GM18502 (cell line): Measurements from ENCODE around the gene TNFAIP8.
A peak's percentile ranks its signal among the peaks of the same experiment; 100 is the strongest.

Experiments used
- ATAC-seq: cut with Tn5 transposase; IDR thresholded peaks from one replicate; pipeline ENCODE4 v1.9.1; 2021; ENCODE audit warnings: mild to moderate bottlenecking; ENCODE audit not compliant: unreplicated experiment, poor library complexity

Gene TNFAIP8

DNA sequence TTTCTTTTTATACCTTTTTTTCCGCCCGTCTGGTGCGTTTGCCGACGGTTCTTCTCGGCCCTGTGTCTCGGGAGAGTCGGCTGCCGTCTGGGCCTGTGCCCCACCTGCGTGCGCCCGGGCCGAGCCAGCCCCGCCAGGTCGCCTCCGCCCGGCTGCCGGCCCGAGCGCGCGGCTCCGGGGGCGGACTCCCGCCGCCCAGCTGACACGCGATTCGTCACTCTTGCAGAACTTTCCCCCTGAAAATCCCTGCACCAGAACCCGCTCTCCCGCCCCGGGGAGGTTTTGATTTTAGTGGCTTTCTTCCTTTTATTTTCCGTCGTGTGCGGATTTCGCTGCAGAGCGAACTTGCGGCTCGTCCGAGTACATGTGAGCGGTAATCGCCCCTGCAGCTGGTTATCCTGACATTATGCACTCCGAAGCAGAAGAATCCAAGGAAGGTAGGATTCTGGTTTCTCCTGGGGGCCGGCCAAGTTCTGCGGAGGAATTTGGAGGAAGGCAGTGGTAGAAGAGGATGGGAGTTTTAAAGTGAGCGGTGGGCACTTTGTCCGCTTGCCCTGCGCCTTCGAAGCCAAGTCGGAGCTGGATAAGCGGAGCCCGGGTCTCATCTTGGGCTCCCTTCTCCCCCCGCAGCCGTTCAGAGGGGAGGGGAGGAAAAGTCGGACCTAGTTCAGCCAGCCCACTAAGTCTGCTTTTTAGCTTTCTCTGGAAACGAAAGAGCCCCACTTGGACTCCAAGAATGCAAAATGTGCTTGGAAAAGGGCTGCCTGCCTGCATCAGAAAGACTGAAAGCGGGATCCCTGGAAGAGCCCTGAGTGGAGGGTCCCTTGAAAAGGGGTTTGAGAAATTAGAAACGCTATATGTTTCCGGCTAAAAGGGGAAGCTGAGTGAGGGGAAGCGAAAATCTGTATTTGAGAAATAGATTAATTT lies at the start of gene TNFAIP8:
TNFAIP8 (plus strand) TSS at position 335 of the 927 bp plus-strand sequence; CDS start at position 407, 72 bp downstream.
- ATAC-seq = peak; percentile 49

GRCh38 chr5:119307170-119307569 lies 48.6 kb upstream of the TNFAIP8 start:
- ATAC-seq = no peak

GRCh38 chr5:119309326-119309725 lies 46.5 kb upstream of the TNFAIP8 start:
- ATAC-seq = peak; percentile 9

- ATAC-seq = no peak
Measured at GRCh38 chr5:119311688-119312087, 44.1 kb upstream of the TNFAIP8 start.

- no peak for ATAC-seq
Measured at GRCh38 chr5:119312403-119312802, 43.4 kb upstream of the TNFAIP8 start.

DNA sequence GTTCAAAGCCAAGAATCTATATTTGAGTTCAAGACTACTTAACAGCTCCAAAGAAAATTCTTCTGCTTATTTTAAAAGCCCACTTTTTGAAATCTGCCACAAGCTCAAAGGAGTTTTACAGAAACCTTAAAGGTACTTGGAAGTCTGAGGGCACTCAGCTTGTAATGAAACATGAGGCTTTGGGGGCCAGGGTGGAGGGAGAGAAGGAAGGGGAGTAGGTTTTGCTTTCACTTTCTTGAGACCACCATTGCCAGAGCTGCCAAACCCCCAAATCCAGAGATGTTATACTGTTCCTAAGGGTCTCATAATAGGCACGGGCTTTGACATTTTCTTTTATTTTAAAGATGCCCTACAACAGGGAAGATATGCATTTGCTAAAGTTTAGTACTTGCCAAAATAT lies 42.6 kb upstream of the TNFAIP8 start:
- ATAC-seq = no peak

GRCh38 chr5:119313658-119314605 lies 41.9 kb upstream of the TNFAIP8 start:
- ATAC-seq = no peak

GRCh38 chr5:119315516-119315949 lies 40.3 kb upstream of the TNFAIP8 start:
- peak; percentile 78 for ATAC-seq

GRCh38 chr5:119316086-119316485 lies 39.7 kb upstream of the TNFAIP8 start:
- ATAC-seq = no peak

DNA sequence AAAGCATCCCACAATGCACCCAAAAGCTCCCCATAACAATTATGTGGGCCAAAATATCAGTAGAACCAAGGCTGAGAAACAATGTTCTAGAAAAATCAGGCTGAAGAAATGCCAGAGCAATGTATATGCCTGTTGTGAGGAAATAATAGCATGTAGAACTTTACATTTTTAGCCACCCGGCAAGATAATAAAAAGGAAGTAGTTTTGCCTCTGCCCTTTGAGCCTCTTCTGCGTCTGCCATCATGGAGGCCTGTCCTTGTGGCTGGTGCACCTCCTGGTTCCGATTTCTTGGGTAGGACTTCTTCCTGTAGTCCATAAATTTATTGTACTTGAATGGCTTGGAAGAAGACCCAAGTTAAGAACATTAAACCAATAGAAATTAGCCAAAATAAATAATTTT lies 38.9 kb upstream of the TNFAIP8 start:
- no peak for ATAC-seq

DNA sequence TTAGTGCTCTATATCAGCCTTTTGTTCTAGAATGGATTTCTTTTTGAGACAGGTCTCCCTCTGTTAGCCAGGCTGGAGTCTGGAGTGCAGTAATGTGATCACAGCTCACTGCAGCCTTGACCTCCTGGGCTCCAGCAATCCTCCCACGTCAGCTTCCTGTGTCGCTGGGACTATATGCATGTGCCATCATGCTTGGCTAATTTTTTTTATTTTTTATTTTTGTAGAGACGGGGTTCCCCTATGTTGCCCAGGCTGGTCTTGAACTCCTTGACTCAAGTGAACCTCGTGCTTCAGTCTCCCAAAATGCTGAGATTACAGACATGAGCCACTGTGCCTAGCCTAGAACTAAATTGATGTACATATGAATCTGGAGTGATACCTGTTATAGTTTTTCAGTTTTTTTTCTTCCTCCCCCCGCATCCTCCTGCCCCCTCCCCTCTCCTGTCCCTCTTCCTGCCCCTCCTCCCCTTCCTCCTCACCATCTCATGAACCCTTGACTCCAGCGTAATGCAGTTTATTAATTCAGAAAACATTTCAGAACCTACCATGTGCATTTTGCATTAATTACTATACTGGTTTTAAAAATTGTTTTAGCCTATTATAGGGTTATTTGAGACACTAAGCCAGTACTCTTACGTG lies 37.4 kb upstream of the TNFAIP8 start:
- peak; percentile 59 for ATAC-seq

GRCh38 chr5:119319401-119319800 lies 36.4 kb upstream of the TNFAIP8 start:
- no peak for ATAC-seq

GRCh38 chr5:119319890-119320289 lies 35.9 kb upstream of the TNFAIP8 start:
- no peak for ATAC-seq

DNA sequence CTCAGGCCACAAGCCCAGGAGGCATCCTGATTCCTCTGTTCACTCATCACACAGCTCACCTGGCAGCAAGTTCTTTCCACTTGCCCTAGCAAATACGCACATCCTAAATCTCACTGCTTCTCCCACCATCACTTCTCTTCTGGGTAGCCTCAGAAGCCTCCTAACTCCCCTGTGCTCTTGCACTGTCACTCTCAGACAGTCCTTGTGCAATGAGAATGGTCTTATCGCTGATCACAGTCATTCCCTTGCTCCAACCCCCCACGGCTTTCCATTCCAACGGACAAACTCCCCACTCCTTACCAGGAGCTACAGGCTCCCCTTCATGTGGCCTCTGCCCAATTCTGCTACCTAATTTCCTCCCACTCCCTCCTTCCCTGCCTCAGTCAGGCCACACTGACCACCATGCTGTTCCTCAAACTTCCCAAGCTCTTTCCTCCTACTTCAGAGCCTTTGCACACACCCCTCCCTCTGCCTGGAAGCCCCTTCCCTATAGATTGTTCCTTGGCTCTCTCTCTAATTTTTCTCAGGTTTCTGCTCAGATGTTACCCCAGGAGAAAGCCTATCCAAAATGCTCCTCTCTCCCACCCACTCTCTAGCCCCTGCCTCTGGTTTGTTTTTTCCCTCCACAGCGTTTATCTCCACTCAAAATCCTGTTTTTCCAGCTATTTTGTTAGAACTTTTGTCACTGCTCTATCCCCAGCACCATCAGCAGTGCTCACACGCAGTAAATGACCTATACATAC lies 34.1 kb upstream of the TNFAIP8 start:
- no peak for ATAC-seq

DNA sequence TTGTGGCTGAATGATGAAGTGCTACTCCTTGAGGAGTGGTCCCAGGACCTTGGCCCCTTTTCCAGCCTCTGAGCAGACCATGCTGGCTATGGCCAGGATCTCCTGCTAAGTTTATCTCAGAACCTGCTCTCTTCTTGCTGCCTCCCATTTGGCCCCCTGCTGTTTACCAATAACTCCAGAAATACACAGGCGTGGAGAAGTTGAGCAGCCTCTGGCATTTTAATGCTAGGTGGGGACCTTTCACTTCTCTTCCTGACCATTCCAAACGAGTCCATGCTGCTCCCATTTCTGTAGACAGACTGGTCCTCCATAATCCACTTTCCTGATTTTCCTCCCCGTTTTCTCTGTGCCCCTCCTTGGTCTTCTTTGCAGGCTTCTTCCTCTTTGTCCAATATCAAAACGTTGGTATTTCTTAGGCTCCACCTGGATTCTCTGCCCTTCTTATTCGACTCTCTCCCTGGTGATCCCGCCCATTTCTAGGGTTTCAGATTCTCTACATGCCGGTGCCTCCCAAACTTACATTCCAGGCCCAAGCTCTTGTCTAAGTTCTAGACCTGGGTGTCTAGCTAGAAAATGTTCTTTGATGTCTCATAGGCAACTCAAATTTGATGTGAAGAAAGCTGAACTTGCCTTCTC lies 33.4 kb upstream of the TNFAIP8 start:
- no peak for ATAC-seq

GRCh38 chr5:119322948-119323537 lies 32.8 kb upstream of the TNFAIP8 start:
- no peak for ATAC-seq

GRCh38 chr5:119323601-119324000 lies 32.2 kb upstream of the TNFAIP8 start:
- ATAC-seq = no peak

DNA sequence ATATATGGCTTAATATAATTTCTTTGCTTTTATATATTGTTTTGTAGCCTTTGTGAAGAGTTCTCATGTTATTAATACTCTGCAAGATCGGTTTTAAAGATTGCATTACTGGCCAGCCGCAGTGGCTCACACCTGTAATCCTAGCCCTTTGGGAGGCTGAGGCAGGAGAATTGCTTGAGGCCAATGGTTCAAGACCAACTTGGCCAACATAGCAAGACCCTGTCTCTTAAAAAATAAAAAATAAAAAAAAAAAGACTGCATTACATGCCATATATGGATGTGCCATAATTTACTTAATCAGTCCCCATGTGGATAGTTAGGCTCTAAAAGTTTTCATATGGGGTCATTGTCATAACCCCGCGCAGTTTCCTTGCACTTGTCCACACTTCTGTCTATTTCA lies 31.0 kb upstream of the TNFAIP8 start:
- no peak for ATAC-seq

DNA sequence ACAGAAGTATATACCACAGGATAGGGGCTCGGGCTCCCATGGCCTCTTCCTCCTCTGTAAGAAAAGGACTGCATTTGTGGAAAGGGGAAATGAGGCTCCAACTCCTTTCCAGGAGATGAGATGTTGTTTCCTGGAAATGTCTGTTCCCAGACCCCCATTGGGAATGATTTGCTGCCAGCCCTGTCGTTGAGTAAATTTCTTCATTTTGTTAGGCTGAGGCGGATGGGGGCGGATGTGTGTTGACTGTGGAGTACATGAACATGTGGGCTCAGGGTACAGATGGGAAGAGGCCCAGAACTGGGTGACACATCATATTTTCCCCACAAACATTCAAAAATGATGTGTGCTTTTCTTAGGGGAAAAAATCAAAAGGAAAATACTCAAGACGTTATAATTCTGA lies 28.8 kb upstream of the TNFAIP8 start:
- ATAC-seq = no peak
